Cardiac fibroblast (primary cell): ENCODE data around the gene RBM33.

ENCODE experiments used
- DNase-seq, 2 donors: peaks; one replicate each; pipeline versions ENCODE4 v3.0.0 to v3.0.0-alpha.2; 2010; ENCODE audit warnings: low read depth in 2 of 2
- H3K4me3 ChIP-seq, 2 donors: replicated peaks in 1 of 2; 1 replicate in 1 of 2; 2 replicates in 1 of 2; pipeline ENCODE4 v1.5.1; 2011; ENCODE audit warnings: low read depth in 2 of 2, low read length in 2 of 2, mild to moderate bottlenecking in 2 of 2, moderate library complexity in 1 of 2
- CTCF ChIP-seq: IDR thresholded peaks from one replicate; pipeline ENCODE4 v1.5.1; 2011; ENCODE audit warnings: low read depth, mild to moderate bottlenecking, low read length, inconsistent platforms

Gene RBM33

GRCh38 chr7:155680124-155680523, 35.7 kb downstream of the RBM33 start:
- DNase-seq, result no peak
- H3K4me3 ChIP-seq, result no peak overlapping the region
- no peak for TF ChIP-seq CTCF

GRCh38 chr7:155680864-155681263, 36.4 kb downstream of the RBM33 start:
- no peak overlapping the region for H3K4me3 ChIP-seq
- no peak for DNase-seq
- no peak for TF ChIP-seq CTCF

- DNase-seq, result no peak
- H3K4me3 ChIP-seq, result no peak overlapping the region
- TF ChIP-seq CTCF, result no peak
These were observed 37.2 kb downstream of the RBM33 start for GRCh38 chr7:155681663-155682062.

GRCh38 chr7:155682484-155682883, 38.0 kb downstream of the RBM33 start:
- DNase-seq, result no peak
- TF ChIP-seq CTCF, result no peak

GRCh38 chr7:155683098-155683497, 38.6 kb downstream of the RBM33 start:
- no peak for TF ChIP-seq CTCF
- DNase-seq, result no peak
- no peak overlapping the region for H3K4me3 ChIP-seq

More at GRCh38 chr7:155682484-155682883, 38.0 kb downstream of the RBM33 start:
- no peak overlapping the region for H3K4me3 ChIP-seq

- TF ChIP-seq CTCF, result no peak
- DNase-seq, result no peak
- no peak overlapping the region for H3K4me3 ChIP-seq
These were observed 39.3 kb downstream of the RBM33 start for GRCh38 chr7:155683714-155684113.

- no peak for DNase-seq
- H3K4me3 ChIP-seq, result no peak overlapping the region
- no peak for TF ChIP-seq CTCF
These were observed 40.1 kb downstream of the RBM33 start for GRCh38 chr7:155684543-155684942.
